ENCODE data around the gene KLF1. TPM values are rescaled to one million over a fixed set of nuclear protein-coding genes. Genes with fewer than 3 reads are reported as not detected.

The KLF1 gene
- total and polyA plus RNA-seq, 10 donors = 0.13 to 13.0 (median 0.67) TPM; not detected in 1

GRCh38 chr19:12884627-12884925 is 2.4 kb downstream of the KLF1 start:
- no peaks in the 10 kb centered on the region for H3K36me3 ChIP-seq
- H3K27ac ChIP-seq = peak overlapping the region in 5 of 8 donors; percentile 56 to 94 (median 80)
- H3K4me1 ChIP-seq = peaks cover 11 to 67% (median 38%) of the 10 kb centered on the region in 6 donors
- H3K27me3 ChIP-seq (replicated peaks in 1 of 7) = peaks cover 0 to 31% (median 16%) of the 10 kb centered on the region in 7 donors
- 72 to 80% (median 74%) methylated on average over 10 to 12 of the region's 12 CpGs for WGBS, 5 donors
- DNase-seq = no peak
- peak overlapping the region in 7 of 8 donors; percentile 35 to 76 (median 50) for H3K4me3 ChIP-seq
- intact Hi-C loops (cut with DNase I; ENCODE audit: low total_unique reads) = loop anchor here (10.0 kb wide), 1 partner anchor 80 kb away; the partner anchor contains the start of gene DAND5
- no peak for TF ChIP-seq POLR2A (IDR thresholded peaks at IDR 0.05)
- TF ChIP-seq, protein P1, sequence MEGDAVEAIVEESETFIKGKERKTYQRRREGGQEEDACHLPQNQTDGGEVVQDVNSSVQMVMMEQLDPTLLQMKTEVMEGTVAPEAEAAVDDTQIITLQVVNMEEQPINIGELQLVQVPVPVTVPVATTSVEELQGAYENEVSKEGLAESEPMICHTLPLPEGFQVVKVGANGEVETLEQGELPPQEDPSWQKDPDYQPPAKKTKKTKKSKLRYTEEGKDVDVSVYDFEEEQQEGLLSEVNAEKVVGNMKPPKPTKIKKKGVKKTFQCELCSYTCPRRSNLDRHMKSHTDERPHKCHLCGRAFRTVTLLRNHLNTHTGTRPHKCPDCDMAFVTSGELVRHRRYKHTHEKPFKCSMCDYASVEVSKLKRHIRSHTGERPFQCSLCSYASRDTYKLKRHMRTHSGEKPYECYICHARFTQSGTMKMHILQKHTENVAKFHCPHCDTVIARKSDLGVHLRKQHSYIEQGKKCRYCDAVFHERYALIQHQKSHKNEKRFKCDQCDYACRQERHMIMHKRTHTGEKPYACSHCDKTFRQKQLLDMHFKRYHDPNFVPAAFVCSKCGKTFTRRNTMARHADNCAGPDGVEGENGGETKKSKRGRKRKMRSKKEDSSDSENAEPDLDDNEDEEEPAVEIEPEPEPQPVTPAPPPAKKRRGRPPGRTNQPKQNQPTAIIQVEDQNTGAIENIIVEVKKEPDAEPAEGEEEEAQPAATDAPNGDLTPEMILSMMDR (IDR thresholded peaks at IDR 0.05 in 8 of 11, conservative IDR thresholded peaks at IDR 0.05 in 3 of 11) = no peak
- no peak for TF ChIP-seq POLR2AphosphoS5 (IDR thresholded peaks at IDR 0.05)
- peaks cover 0 to 28% (median 10%) of the 10 kb centered on the region in 8 donors for H3K9me3 ChIP-seq

DNA sequence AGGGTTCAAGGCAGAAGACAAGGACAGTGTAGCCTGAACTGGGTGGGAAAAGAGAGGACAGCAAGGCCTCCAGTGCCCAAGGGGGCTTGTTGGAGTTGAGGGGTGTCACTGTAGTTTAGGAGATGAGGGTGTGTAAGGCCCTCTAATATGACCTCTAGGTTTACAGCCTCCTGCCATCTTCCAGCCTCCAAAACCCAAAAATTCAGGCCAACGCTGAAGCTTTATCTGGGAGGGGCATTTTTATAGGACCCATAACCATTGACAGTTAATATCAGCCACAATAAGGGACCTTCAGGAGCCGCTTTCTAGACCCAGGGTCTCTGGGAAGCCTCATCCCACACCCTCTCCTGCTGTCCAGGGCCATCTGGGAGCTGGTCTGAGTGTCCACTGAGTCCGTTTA is 2.8 kb downstream of the KLF1 start:
- H3K36me3 ChIP-seq = no peaks in the 10 kb centered on the region
- intact Hi-C loops (cut with DNase I; ENCODE audit: low total_unique reads) = loop anchor here (10.0 kb wide), 1 partner anchor 81 kb away; the partner anchor contains the start of gene DAND5
- peaks cover 11 to 70% (median 40%) of the 10 kb centered on the region in 6 donors for H3K4me1 ChIP-seq
- H3K9me3 ChIP-seq = peaks cover 0 to 28% (median 10%) of the 10 kb centered on the region in 8 donors
- TF ChIP-seq POLR2A (IDR thresholded peaks at IDR 0.05) (no peak), POLR2AphosphoS5 (IDR thresholded peaks at IDR 0.05) (no peak)
- TF ChIP-seq, protein P1 (IDR thresholded peaks at IDR 0.05 in 8 of 11, conservative IDR thresholded peaks at IDR 0.05 in 3 of 11) = no peak
- 90 to 100% (median 95%) methylated on average over 3 of the region's 3 CpGs for WGBS, 5 donors
- peak overlapping the region in 2 of 8 donors; percentile 50 to 76 for H3K4me3 ChIP-seq
- peaks cover 0 to 31% (median 16%) of the 10 kb centered on the region in 7 donors for H3K27me3 ChIP-seq (replicated peaks in 1 of 7)
- DNase-seq = no peak
- peak overlapping the region in 5 of 8 donors; percentile 76 to 95 (median 91) for H3K27ac ChIP-seq

DNA sequence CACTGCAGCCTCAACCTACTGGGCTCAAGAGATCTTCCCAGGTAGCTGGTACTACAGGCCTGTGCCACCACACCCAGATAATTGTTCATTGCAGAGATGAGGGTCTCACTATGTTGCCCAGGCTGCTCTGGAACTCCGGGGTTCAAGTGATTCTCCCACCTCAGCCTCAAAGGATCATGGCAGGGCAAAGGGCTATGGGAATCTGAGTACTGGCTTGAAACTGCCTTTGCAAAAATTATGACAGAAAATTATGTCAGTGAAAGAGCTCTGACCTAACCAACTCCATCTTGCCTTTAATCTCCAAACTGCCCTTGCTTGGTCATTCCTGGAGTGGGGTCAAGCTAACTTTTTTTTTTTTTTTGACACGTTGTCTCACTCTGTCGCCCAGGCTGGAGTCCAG is 4.4 kb downstream of the KLF1 start:
- no peak for DNase-seq
- TF ChIP-seq POLR2A (IDR thresholded peaks at IDR 0.05) = no peak
- TF ChIP-seq POLR2AphosphoS5 (IDR thresholded peaks at IDR 0.05) = no peak
- TF ChIP-seq, protein P1 (IDR thresholded peaks at IDR 0.05 in 8 of 11, conservative IDR thresholded peaks at IDR 0.05 in 3 of 11) = no peak
- Histone ChIP-seq H3K4me3 (no peak overlapping the region), H3K27me3 (replicated peaks in 1 of 7) (peaks cover 0 to 31% (median 16%) of the 10 kb centered on the region in 7 donors), H3K9me3 (peaks cover 0 to 28% (median 10%) of the 10 kb centered on the region in 8 donors), H3K36me3 (peaks cover 0 to 14% (median 11%) of the 10 kb centered on the region in 6 donors), H3K4me1 (peaks cover 11 to 70% (median 41%) of the 10 kb centered on the region in 6 donors), H3K27ac (peak overlapping the region in 4 of 8 donors; percentile 88 to 95 (median 92))
- WGBS, 5 donors = 68 to 89% (median 77%) methylated on average over 3 of the region's 3 CpGs
- intact Hi-C loops (cut with DNase I; ENCODE audit: low total_unique reads) = loop anchor here (10.0 kb wide), 1 partner anchor 82 kb away; the partner anchor contains the start of gene DAND5

DNA sequence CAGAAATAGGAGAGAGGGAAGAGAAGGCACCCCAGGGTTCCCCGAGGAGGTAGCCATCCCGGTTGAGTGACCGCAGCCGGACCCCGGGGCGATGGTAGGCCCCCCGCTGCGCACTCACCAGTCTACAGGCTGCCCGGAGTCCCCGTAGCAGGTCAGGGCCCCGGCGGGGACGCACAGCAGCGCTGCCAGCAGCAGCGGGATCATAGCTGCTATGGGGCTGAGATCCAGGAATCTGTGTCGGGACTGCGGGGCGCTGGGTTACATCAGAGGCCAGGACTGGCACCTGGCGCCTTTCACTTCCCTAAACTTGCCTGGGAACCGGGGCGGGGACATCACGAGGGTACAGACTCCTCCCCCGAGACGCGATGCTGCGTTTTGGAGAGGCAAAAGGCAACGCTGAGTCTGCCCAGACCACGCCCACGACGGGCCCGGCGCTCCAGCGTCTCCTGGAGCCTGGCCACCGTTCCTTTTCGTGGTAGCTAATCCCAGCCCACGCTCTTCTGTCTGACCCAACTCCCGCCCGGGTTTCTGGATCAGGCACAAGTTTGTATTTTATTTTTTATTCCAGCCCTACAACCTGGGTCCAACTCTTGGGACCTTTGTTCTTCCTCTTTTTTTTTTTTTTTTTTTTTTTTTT is 5.7 kb downstream of the KLF1 start, which contains the start of gene DNASE2:
Gene DNASE2, minus strand, starts transcription at position 278 of the 637 bp plus-strand sequence. Its CDS starts 74 bp downstream, at position 204.
- H3K27me3 ChIP-seq (replicated peaks in 1 of 7) = peaks cover 0 to 23% (median 16%) of the 10 kb centered on the region in 7 donors
- TF ChIP-seq POLR2A (IDR thresholded peaks at IDR 0.05) (peak; percentile 18 to 83 (median 41)), POLR2AphosphoS5 (IDR thresholded peaks at IDR 0.05) (peak; percentile 88 to 95 (median 91))
- TF ChIP-seq, protein P1 (IDR thresholded peaks at IDR 0.05 in 8 of 11, conservative IDR thresholded peaks at IDR 0.05 in 3 of 11) = peak in 2 of 11 experiments; percentile 15 to 35
- H3K9me3 ChIP-seq = peaks cover 0 to 28% (median 10%) of the 10 kb centered on the region in 8 donors
- peak; percentile 99 for DNase-seq
- H3K4me1 ChIP-seq = peaks cover 11 to 69% (median 41%) of the 10 kb centered on the region in 6 donors
- H3K36me3 ChIP-seq = peaks cover 0 to 27% (median 23%) of the 10 kb centered on the region in 6 donors
- H3K27ac ChIP-seq = peak within 1 kb of the TSS; percentile 83 to 95 (median 88)
- intact Hi-C loops (cut with DNase I; ENCODE audit: low total_unique reads) = loop anchor here (10.0 kb wide), 1 partner anchor 84 kb away; the partner anchor contains the start of gene DAND5
- 0% methylated on average over 11 to 38 of the region's 38 CpGs for WGBS, 5 donors
- H3K4me3 ChIP-seq = peak within 1 kb of the TSS; percentile 62 to 92 (median 72)
